Measurements from ENCODE around the gene ADAM11. TPM values are rescaled to one million over a fixed set of nuclear protein-coding genes. Genes with fewer than 3 reads are reported as not detected.

ADAM11 gene
- polyA plus RNA-seq, 3 donors = 0.17 to 1.5 (median 0.73) TPM

DNA sequence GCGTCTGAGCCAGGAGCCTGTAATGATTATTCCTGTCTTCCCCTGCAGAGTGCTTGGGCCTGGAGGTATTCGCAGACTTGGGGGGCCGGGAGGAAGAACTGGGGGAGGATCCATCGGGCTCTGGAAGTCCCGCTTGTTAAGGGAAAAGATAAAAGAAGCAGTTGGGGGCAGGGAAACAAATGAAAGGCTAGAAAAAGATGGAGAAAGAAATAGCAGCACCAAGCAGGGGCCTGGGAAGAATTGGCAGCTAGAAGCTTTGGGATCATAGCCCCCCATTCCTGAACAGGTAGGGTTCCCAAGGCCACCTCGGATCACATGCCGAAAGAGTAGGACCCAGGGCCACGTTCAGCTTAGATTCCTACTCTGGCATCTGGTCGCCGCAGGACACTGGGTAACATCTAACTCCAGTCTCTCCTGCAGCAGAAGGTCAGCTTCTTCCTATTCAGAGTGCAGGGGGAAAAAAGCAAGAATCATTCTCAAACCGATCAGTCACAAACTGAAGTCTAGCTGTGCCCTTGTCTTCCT is 23.6 kb downstream of the ADAM11 start:
- 48 to 54% (median 53%) methylated on average over 11 of the region's 11 CpGs for WGBS, 3 donors
- no peak overlapping the region for H3K27ac ChIP-seq (ENCODE audit: low read depth, low read length)

DNA sequence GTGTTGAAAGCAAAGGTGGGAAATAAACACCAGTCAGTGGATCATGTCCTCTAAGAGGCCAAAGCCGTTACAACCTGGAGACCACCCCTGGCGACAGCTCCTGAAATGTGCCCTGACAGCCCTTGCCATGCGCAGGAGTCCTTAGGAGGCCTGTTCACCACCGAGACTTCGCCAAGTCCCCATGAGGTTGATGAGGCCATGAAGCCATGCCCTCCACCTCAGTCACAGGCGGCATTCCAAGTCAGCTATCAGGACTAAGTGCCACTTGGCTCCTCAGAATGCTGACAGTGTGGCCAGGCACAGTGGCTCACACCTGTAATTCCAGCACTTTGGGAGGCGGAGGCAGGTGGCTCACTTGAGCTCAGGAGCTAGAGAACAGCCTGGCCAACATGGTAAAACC is 27.1 kb downstream of the ADAM11 start:
- WGBS, 3 donors = 79 to 92% (median 91%) methylated on average over 7 of the region's 7 CpGs
- H3K27ac ChIP-seq (ENCODE audit: low read depth, low read length) = no peak overlapping the region

DNA sequence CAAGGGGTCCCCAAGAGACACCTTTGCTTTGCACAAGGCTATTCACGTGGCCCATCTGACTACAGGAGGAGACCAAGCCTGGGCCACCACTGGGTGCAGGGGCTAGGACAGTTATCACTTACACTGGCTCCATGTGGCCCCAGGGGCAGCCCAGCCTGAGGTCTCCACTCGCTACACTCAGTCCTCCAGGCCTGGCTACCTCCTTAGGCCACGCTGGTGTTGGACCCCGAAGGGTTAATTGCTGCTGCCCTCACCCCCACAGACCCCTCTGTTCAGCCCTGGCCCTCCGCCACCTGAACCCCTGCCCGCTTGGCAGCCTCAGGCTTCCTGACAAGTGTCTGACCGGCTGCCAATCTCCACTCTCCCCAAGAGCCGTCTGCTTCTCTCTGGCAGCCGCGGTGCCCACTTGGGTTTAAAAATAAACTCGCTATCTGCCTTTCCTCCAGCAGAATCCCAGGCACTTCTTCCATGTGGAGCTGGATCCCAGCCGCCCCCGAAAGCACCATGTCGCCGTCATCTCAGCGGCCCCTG is 27.8 kb downstream of the ADAM11 start:
- H3K27ac ChIP-seq (ENCODE audit: low read depth, low read length) = no peak overlapping the region
- 25 to 53% (median 48%) methylated on average over 16 of the region's 16 CpGs for WGBS, 3 donors

GRCh38 chr17:44787271-44787940 is 28.6 kb downstream of the ADAM11 start:
- WGBS, 3 donors = 71 to 79% (median 77%) methylated on average over 14 to 15 of the region's 15 CpGs
- H3K27ac ChIP-seq (ENCODE audit: low read depth, low read length) = no peak overlapping the region

GRCh38 chr17:44788139-44788538 is 29.4 kb downstream of the ADAM11 start:
- H3K27ac ChIP-seq (ENCODE audit: low read depth, low read length) = no peak overlapping the region
- 76 to 93% (median 86%) methylated on average over 7 of the region's 7 CpGs for WGBS, 3 donors

DNA sequence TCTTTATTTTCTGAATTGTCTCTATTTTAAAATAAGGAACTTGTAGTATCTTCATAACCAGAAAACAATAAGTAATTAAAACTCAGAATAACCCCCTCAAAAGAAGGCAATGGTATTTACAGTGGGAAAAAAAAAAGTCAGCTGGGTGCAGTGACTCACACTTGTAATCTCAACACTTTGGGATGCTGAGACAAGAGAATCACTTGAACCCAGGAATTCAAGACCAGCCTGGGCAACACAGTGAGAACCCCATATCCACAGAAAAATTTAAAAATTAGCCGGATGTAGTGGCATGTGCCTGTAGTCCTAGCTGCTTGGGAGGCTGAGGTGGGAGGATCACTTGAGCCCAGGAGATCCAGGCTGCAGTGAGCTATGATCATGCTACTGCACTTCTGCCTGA is 33.5 kb downstream of the ADAM11 start:
- H3K27ac ChIP-seq (ENCODE audit: low read depth, low read length) = no peak overlapping the region
- 93 to 100% (median 100%) methylated on average over 1 of the region's 1 CpG for WGBS, 3 donors

DNA sequence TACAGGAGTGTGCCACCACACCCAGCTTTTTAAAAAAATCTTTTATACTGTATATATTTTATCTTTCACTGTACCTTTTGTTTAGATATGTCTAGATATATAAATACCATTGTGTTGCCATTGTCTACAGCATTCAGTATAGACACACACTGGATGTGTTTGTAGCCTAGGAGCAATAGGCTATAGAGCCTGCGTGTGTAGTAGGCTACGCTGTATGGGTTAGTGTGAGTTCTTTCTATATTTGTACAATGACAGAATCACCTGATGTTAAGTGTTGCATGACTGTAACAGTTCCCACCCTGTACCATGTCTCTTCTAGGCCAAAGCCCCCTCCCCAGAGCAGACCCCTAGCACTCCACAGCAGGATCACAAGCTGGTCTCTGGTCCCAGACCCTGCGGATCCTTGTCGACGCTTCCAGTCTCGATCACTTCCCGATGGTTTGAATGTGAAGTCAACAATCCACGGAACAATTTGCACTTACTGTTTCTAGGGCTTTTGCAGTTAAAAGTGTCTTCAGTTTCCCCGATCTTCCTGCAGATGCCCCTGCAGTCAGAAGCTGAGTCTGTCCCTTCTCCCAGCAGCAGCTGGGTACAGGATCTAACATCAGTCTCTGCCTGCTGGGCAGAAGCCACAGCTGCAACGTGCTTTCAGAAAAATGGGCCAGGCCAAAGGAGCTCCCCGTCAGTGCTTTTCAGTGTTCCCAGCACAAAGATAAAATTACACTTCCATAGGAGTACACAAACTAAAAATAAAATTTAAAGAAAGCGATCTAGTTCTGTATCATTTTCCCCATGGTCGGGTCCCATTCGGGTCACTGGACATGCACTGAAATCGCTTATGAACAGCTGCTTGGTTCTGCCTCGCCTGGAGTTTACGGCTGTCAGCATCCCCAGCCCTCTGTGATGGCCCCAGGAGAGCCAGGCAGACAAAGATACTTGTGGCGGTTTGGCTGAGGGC is 35.4 kb downstream of the ADAM11 start:
- 71 to 79% (median 74%) methylated on average over 18 of the region's 18 CpGs for WGBS, 3 donors
- no peak overlapping the region for H3K27ac ChIP-seq (ENCODE audit: low read depth, low read length)

- H3K27ac ChIP-seq (ENCODE audit: low read depth, low read length) = no peak overlapping the region
- WGBS, 3 donors = 46 to 54% (median 54%) methylated on average over 10 of the region's 10 CpGs
Measured at GRCh38 chr17:44794851-44795413, 36.1 kb downstream of the ADAM11 start.

DNA sequence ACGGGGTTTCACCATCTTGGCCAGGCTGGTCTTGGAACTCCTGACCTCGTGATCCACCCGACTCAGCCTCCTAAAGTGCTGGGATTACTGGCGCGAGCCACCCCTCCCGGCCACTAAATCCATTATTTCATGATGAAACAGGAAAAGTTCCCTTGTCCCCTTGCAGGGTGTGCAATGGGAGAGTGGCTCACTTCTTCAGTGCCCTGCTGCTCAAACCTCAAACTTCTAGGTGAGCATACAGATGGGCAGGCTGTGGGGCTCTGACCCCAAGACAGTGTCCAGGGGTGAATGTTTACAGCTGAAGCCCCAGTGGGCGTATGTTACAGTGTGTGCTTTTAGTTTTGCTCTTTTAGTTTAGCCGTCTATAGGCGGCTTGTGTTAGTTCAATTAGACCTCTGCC is 36.6 kb downstream of the ADAM11 start:
- H3K27ac ChIP-seq (ENCODE audit: low read depth, low read length) = no peak overlapping the region
- WGBS, 3 donors = 74 to 81% (median 80%) methylated on average over 9 of the region's 9 CpGs

- 63 to 82% (median 63%) methylated on average over 10 of the region's 10 CpGs for WGBS, 3 donors
- no peak overlapping the region for H3K27ac ChIP-seq (ENCODE audit: low read depth, low read length)
Measured at GRCh38 chr17:44795928-44796327, 37.1 kb downstream of the ADAM11 start.

DNA sequence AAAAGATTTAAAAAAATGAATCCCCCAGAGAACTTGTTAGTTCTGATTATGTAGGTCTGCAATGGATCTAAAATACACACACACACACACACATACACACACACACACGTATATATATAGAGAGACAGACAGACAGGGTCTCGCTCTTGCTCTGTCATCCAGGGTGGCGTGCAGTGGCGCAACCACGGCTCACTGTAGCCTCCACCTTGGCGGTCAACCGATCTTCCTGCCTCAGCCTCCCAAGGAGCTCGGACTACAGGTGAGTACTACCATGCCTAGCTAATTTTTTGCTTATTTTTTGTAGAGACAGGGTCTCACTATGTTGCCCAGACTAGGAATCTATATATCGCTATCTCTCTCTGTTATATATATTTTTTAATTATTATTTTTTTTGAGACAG is 37.9 kb downstream of the ADAM11 start:
- no peak overlapping the region for H3K27ac ChIP-seq (ENCODE audit: low read depth, low read length)
- 91 to 93% (median 92%) methylated on average over 9 of the region's 9 CpGs for WGBS, 3 donors

- H3K27ac ChIP-seq (ENCODE audit: low read depth, low read length) = no peak overlapping the region
- WGBS, 3 donors = 79 to 84% (median 79%) methylated on average over 11 of the region's 11 CpGs
Measured at GRCh38 chr17:44797802-44798201, 39.0 kb downstream of the ADAM11 start.

GRCh38 chr17:44798356-44798755 is 39.6 kb downstream of the ADAM11 start:
- no peak overlapping the region for H3K27ac ChIP-seq (ENCODE audit: low read depth, low read length)
- 73 to 78% (median 74%) methylated on average over 2 of the region's 2 CpGs for WGBS, 3 donors

- 90 to 96% (median 95%) methylated on average over 5 of the region's 5 CpGs for WGBS, 3 donors
- no peak overlapping the region for H3K27ac ChIP-seq (ENCODE audit: low read depth, low read length)
Measured at GRCh38 chr17:44801880-44802279, 43.1 kb downstream of the ADAM11 start.

GRCh38 chr17:44804302-44805089 is 45.7 kb downstream of the ADAM11 start:
- H3K27ac ChIP-seq (ENCODE audit: low read depth, low read length) = no peak overlapping the region
- 79 to 82% (median 82%) methylated on average over 10 of the region's 10 CpGs for WGBS, 3 donors

DNA sequence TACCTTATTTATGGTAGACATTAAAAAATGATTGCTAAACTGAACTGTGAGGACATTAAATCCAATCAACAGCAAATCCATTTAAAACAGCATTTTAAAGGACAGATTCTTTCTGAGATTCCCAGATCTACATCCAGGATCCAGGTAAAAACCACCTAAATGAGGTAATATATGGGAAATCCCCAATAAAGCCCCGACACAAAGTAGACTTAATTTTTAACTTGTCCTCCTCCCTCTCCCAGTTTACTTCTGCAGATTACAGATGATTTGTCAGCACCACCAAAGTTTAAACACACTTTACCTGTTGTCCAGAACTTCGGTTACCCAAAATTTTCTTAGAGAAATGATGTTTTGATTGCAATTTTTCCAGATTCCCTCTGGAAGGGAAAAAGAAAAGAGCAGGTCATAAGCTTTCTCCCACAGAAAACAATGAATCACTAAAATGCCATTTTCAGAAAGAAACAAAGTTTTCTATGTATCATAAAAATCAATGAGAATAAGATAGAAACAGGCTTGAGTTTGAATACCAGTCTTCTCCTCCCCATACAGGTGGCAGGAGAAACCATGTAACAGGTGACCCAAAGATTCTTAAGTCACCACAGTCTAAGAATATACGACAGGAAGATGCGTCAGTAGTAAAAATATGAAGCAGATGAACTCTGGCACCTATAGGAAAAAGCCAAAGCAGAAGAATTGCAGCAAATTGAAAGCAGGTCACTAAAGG is 48.5 kb downstream of the ADAM11 start:
- H3K27ac ChIP-seq (ENCODE audit: low read depth, low read length) = no peak overlapping the region
- WGBS, 3 donors = 64 to 85% (median 83%) methylated on average over 4 of the region's 4 CpGs

- 55 to 70% (median 64%) methylated on average over 3 of the region's 3 CpGs for WGBS, 3 donors
Measured at GRCh38 chr17:44807817-44808155, 49.0 kb downstream of the ADAM11 start.

GRCh38 chr17:44808156-44808555 is 49.4 kb downstream of the ADAM11 start:
- no peak overlapping the region for H3K27ac ChIP-seq (ENCODE audit: low read depth, low read length)
- WGBS, 3 donors = 93 to 94% (median 94%) methylated on average over 4 of the region's 4 CpGs

More at GRCh38 chr17:44807817-44808155, 49.0 kb downstream of the ADAM11 start:
- no peak overlapping the region for H3K27ac ChIP-seq (ENCODE audit: low read depth, low read length)
